T-helper 2 cell treated with Interferon-gamma antibody and Interleukin-4, amounts not matched to agents 100 ng/mL and 5 ng/mL, for 36 hours (primary cell): Measurements from ENCODE around the gene PRRC2A. TPM values are rescaled to one million over a fixed set of nuclear protein-coding genes. Genes with fewer than 3 reads are reported as not detected.

Experiments used
- intact Hi-C: fragments of 100-400 bp; cut with micrococcal nuclease; formaldehyde crosslinking; loops from one replicate; pipeline ENCODE4 v1.15.1; 2023
- total RNA-seq: library from RNA; stranded (reverse); gene quantifications from 2 replicates; pipeline ENCODE4 v1.2.3, GENCODE V29; 2022

The PRRC2A gene
- total RNA-seq, 1 donor from 2014 or later = 240 TPM

DNA sequence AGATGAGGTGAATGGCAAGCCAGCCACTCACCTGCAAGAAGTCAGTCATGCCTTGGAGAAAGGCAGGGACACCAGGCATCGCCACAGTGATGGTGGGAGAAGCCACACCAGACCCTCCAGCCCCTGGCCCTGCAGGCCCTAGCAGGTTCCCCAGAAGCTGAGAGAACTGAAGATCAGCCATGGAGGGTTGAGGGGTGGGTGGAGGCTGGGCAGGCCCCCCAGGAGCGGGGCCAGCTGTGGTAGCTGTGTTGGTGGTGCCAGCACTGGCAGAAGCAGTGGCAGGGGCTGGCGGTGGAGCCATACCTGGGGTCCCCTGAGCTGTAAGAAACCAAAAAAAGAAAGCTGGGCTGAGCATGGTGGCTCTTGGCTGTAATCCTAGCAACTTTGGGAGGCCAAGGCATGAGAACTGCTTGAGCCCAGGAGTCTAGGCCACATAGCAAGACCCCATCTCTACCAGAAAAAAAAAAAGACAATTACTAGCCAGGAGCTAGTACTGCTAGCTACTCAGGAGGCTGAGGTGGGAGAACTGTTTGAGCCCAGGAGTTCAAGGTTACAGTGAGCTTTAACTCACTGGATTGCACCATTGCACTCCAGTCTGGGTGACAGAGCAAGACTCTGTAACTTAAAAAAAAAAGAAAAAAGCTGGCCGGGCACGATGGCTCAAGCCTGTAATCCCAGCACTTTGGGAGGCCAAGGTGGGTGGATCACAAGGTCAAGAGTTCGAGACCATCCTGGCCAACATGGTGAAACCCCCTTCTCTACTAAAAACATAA is 22.5 kb downstream of the PRRC2A start:
- intact Hi-C loops = no loop called here

DNA sequence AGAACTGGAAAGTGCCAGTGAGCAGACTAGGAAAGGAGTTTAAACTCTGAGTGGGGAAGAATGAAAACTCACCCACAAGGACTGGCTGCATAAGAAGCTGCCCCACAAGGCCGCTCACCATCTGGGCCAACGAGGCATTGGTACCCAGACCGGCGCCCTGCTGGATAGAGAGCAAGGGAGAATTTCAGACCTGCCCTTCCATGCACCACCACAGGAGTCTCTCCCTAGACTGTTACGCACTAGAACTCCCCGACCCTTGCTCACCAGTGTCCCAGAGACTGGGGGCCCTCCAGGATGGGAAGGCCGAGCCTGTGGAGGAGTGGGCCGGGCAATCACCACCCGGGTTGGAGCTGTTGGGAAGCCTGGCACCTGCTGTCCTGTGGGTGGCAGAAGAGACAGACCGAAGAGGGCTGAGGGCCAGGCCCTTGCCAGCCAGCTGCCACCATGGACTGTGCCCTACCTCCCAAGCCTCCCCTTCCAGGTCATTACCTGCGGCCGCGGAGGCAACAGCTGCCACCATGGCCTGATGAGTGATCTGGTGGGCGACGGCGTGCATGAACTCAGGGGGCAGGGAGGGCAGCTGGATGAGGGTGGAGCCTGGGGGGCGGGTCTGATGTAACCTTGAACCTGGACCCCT is 23.4 kb downstream of the PRRC2A start:
- intact Hi-C loops = no loop called here

DNA sequence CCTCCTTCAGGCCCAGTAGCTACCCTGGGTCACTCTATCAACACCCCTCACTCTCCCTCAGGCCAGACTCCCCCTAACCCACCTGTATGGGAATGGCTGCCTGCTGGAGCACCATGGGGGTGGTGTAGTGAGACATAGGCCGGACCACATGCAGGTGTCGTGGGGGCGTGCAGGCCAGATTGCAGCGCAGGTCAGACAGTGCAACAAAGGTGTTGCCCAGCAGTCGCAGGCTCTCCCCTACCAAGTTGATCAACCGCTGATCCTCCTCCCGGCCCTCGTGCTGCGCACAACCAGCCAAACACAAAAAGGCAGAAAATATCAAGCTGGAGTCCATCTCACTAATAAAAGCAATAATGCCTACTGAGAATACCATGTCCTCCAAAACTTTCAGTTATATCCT is 24.8 kb downstream of the PRRC2A start:
- intact Hi-C loops = no loop called here

DNA sequence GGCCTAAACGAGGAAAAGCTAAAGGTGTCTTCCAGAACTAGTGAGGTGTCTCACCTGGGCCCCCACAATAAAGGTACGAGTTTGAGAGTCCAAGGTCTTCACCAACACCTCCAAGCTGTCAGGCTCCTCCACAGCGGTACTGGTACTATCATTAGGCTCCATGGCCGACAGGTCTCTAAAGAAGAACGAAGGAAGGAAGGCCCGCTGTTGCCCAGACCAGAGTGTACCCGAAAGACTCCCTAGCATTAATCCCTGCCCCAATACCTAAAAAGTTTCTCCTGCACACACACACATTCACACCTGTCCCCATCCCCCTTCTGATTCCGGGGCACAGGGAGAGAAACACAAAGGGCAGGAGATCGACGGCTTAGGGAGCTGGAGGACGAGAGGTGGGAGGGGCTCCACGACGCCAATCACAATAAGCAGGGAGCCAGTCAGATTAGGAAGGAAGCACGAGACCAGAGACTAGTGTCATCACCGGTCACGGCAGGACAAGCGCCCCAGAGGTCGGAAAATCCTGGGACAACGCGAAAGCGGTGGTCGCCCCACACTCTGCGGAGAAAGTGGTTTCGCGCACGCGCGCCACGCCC is 31.2 kb downstream of the PRRC2A start:
- intact Hi-C loops = loop anchor here (1.0 to 5.0 kb wide), 8 partner anchors 9 to 183 kb away; partner anchors contain the start of genes C6orf47, CLIC1, DDX39B and HSPA1B

DNA sequence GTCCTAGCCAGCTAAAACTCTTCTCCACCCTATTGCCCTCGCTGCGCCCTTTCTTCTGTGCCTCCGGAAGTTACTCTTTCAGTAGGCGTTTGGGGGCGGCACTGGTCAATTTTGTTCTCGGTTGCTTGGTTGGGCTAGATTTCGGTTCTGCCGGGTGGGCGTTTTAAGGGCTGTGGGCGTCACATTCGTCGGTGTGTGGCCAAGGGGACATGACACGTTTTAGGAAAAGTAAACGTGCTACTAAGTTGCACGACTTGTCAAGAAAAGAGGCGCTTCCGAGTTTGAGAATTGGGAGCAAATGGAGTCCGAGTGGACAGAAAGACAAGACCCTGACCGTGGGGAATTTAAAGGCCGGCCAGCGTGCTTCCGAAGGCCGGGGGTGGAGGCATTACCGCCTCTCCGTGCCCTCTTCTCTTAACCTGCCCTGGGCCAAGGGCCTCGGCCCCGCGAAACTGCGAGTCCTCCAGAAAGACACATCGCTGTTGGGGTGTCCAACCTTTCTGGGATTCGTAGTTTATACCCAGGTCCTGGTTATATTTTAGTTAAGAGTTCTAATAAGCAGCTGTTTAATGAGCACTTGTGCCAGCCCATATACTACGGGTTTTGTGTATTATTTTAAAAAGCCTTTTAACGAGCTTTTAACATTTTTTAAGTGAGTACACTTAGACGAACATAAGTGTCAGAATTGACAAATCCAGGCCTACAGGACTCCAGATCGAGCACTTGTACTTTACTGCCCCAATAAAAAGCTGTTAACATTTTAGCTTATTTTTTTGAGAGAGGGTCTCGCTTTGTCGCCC is 32.6 kb downstream of the PRRC2A start:
- intact Hi-C loops = loop anchor here (1.0 to 5.0 kb wide), 8 partner anchors 7 to 182 kb away; partner anchors contain the start of genes C6orf47, CLIC1, DDX39B and HSPA1B

DNA sequence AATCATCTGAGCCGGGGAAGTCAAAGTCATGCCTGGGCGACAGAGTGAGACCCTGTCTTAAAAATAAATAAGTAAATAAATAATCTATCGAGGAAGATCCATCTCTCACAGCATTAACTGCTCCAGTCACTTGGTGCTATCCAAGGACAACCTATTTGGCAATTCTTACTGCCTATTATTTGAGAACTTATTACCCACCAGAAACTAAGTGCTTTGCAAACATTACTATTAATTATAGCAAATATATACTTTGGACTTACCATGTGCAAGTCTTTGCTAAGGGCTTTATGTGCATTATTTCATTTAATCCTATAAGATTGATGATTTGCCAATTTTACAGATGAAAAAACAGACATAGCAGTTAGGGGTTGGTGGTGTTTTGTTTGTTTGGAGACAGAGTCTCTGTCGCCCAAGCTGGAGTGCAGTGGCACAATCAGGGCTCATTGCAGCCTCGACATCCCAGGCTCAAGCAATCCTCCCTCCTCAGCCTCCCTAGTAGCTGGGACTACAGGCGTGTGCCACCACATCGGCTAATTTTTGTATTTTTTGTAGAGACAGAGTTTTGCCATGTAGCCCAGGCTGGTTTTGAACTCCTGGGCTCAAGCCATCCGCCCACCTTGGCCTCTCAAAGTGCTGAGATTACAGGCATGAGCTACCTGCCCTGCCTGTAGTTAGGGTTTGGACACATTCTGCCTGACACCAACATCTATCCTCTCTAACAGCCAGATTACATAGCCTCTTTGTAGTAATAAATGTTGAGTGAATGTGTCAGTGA is 34.2 kb downstream of the PRRC2A start:
- intact Hi-C loops = loop anchor here (5.0 kb wide), 1 partner anchor 83 kb away; the partner anchor contains the start of gene CLIC1

DNA sequence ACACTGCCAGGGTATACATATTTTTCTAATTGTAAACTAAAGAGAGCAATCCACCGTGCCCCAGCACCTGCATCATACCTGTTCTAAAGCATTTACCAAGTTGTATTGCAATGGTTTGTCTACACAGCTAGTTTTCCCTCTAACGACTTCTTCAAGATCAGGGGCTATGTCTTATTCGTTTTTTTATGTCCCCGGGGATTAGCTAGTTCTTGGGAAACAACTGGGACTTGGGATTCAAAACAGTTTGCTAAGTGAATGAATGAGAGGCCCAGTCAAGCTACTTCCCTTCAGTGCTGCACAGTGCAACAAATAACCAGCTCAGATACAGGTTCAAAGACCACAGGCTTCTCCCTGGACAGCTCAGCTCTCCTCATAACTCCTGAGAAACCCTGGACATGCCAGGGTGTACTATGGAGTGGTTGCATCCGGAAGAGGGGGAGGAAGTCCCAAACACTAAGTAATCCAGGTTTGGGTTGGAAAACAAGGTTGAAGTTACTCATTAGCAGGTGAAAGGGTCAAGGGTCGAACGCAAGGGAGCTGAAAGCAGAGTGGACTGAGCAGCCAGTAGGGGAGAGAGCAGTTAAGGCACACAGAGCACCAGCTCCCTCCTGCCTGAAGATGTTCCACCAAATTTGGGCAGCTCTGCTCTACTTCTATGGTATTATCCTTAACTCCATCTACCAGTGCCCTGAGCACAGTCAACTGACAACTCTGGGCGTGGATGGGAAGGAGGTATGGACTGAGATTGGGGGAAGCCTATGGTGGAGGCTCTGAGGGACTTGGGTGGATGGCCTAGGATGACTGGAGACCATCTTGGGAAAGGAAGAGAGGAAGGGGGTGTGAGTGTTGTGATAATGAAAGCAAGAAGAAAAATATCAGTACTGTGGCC is 35.1 kb downstream of the PRRC2A start, which contains the start of gene APOM:
Gene APOM, plus strand, starts transcription at position 546 of the 889 bp plus-strand sequence. Its CDS starts 73 bp downstream, at position 619.
- intact Hi-C loops = no loop called here

DNA sequence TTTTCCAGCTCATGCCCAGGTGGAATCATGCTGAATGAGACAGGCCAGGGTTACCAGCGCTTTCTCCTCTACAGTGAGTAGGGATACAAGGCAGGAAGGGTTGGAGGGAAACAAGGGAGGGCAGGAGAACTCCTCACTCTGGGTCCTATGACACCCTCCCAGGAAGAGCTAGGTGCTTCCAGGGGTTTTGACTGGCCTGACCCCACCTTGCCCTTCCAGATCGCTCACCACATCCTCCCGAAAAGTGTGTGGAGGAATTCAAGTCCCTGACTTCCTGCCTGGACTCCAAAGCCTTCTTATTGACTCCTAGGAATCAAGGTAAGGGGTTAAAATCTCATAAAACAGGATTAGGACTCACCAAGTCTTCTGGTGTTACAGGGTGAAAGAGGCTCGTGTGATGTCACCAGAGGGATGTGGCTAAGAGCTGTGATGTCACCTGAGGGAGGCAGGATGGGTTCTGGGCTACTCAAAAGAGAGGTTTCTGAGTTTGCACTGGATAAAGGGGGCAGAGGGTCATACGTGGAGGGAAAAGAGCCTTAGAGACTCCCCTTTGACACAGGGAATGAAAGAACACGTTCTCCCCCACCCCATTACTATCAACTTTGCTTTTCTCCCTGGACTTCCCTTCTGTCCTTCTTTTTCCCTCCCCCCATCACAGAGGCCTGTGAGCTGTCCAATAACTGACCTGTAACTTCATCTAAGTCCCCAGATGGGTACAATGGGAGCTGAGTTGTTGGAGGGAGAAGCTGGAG is 37.1 kb downstream of the PRRC2A start:
- intact Hi-C loops = no loop called here

DNA sequence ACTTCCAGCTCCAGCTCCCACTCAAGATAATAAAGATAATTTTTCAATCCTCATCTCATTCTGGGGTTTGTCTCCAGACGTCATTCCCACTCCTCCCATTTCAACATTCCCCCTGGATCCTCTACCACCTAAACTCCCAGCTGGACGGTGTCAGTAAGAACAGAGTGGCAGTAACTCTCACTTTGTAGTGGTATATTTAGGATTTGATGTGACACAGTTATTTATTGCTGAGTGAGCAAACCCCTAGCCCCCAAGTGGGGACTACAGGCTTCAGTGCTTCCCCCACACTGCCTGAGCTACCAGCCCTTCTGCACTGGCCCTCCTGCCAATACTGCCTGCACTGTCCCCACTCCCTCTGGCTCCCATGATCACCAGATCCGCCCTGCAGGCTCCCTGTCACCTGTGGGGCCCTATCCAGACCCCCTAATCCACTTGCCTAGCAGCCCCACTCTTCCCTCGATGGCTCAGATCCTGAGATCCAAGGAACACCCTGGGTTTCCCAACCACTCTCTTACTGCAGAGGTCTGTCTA is 37.7 kb downstream of the PRRC2A start:
- intact Hi-C loops = no loop called here

DNA sequence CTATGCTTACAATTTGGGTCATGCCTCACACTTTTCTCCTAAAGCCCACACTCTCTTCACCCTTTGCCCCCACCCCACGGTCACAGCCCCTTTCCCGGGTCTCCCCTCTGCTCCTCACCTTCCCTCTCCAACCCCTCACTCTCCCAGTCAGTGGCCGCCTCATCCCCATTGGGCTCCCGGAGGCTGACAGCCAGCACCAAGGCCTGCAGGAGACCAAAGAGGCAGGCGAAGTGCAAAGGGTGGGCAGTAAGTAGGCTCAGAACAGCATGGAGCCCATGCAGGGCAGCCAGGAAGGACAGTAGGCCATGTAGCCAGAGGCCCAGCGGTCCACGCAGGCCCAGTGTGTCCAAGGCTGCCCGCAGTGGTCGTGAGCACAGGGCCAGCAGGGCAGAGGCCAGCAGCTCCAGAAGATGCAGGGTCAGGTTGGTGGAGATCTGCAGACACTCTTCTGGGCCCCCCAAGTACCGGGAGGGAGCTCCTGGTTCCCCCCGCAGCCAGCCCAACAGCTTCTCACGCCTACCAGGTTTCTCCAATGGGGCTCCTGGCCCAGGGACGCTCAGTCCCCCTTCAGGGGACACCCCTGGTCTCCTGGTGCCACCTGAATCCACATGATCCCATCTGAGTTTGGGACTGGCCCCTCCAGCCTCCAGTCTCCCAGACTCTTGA is 38.6 kb downstream of the PRRC2A start:
- intact Hi-C loops = no loop called here

DNA sequence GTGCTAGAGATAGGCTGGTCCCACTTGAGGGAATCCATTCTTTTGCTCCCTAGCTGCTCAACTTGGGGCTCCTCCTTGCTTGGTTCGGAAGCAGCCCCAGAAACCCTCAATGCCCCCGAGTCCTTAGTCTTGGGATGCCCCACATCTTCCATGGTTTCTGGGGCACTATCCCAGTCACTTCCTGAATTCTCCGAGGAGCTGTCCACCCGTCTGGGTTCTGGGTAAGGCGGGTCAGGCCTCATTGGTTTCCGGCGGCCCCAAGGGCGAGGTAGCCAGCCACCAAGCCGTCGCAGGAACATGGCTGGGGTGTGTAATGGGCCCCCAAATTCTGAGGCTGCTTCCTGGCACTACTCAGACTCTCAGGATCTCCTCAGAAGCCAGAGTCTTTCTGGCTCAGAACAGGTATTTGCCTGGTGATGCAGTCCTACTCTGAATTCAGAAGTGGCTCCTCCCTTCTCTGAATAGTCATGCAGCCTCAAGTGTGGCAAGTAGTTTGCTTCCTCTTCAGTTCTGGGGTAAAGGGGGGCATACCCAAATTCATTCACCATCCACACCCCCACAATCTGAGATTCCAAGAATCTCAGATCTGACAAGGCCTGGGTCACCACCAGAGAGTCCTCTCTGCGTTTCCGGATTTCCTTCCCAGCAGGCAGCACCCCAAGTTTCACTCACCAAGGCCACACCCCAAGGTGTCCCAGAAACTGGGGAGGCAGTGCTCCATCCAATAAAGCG is 39.3 kb downstream of the PRRC2A start:
- intact Hi-C loops = loop anchor here (1.0 to 10.0 kb wide), 2 partner anchors 8 to 515 kb away; partner anchors contain the start of genes AGPAT1, BAG6 and RNF5

DNA sequence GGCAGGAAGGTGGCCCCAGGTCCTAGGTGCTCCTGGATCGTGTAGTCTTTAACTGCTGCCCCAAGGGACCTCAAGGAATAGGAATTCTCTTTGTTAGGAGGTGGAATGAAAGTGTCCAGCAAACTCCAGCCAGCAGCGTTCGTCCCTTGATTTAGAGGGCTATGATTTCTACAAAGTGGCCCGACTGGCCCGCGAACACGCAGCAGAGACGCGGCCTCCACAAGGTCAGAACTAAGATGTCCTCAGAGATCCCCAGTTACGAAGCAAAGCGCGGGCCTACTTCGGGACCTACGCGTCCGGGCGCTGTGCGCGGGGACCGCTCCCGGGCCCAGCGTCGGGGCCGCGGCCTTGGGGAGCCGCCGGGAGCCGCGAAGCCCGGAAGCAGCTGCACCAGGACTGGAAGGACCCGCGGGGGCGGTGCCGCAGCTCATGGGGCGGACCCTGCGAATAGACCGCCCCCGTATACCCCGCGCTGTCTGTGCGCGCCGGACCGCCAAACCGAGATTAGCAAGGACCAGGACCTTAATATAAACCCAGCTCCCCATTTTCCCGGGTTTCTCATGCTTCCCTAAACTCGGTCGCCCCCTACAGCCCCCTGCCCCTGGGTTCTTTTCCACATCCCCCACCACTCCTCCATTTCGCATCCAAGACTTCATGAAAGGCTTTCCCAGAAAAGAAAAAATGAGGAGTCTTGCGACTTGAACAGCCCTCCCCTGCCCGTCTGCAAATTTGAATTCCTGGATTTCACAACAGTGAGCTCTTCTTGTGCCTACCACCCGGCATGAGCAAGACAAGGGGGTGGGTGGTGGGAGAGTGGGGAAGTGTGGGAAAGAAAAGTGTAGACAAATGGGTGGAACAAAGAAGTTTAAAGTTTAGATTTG is 40.1 kb downstream of the PRRC2A start, which contains the start of gene C6orf47:
Gene C6orf47, minus strand, starts transcription at position 398 of the 881 bp plus-strand sequence. CDS start 831 bp downstream, outside the sequence.
- intact Hi-C loops = loop anchor here (1.0 to 10.0 kb wide), 2 partner anchors 8 to 514 kb away; partner anchors contain the start of genes AGPAT1, BAG6 and RNF5

DNA sequence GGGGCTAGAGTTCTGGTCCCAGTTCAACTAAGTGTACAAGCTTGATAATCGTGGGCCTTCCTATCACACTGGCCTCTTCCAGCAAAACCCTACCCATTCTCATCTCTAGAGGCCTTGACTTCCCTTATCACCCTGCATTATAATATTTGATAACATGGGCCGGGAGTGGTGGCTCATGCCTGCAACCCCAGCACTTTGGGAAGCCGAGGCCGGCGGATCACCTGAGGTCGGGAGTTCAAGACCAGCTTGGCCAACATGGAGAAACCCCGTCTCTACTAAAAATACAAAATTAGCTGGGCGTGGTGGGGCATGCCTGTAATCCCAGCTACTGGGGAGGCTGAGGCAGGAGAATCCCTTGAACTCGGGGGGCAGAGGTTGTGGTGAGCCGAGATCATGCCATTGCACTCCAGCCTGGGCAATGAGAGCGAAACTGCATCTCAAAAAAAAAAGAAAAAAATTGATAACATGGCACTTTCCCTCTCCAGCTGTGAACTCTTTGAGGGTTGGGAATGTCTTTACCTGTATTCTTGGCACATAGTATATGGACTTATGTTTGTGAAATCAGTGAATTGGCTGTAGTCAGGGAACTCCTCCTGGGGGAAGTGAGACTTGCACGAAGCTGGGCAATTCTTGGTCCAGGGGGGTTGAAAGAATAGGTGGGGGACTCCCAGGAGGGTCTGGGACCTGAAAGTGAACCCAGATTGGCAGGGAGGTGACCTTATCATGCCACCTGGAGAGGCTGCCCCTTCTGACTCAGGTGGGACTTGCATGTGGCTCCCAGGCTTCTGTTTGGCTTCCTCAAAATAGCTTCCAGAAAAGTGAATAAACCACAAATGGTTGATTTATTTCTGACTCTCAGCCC is 41.0 kb downstream of the PRRC2A start:
- intact Hi-C loops = loop anchor here (10.0 kb wide), 1 partner anchor 513 kb away; the partner anchor contains the start of genes AGPAT1 and RNF5

DNA sequence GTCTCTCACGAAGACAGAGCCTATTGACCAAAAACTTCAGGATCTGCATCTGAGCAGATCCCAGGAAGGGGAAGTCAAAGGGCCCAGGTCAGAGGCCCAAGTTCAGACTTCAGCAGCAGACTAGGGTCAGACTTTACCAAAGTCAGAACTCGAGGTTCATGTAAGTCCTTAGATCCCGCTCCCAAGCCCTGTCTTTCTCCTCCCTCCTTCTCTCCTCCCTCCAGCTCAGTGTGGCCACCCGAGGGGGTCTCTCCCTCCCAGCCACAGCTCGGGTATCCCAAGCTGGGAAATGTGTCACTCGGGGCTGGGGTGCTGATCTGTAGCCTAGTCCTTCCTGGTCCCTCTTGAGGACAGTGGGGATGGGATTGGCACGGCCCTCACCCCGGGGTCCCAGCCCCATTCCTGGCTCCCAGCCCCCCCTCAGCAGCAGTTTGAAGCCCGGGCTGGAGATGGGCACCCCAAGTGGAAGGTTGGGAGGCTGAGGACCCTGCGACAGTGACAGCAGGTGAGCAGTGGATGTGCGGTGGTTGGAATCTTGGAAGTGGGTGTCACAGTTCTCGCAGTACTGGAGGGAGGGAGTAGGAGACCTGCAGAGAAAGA is 41.7 kb downstream of the PRRC2A start:
- intact Hi-C loops = loop anchor here (10.0 kb wide), 1 partner anchor 513 kb away; the partner anchor contains the start of genes AGPAT1 and RNF5
